SH-SY5Y (cell line): ENCODE measurements around the gene ARFGAP3.

Experiments
- GATA2 ChIP-seq: IDR thresholded peaks from 2 replicates; pipeline ENCODE4 v1.6.1; 2011; ENCODE audit warnings: mild to moderate bottlenecking, low read depth, low read length
- GATA3 ChIP-seq: IDR thresholded peaks from 2 replicates; pipeline ENCODE4 v1.6.1; 2011; ENCODE audit warnings: low read depth, mild to moderate bottlenecking, low read length, moderate library complexity

GRCh38 chr22:42833104-42833503 lies 24.0 kb downstream of the ARFGAP3 start:
- TF ChIP-seq GATA2, result no peak
- TF ChIP-seq GATA3, result no peak
